SK-N-SH (cell line): ENCODE data around the gene LAMTOR1. TPM values are rescaled to one million over a fixed set of nuclear protein-coding genes. Genes with fewer than 3 reads are reported as not detected.

Experiments used
- CTCF ChIA-PET: fragments of 300-600, 350-600 bp; formaldehyde crosslinking; extraction: SDS; loops from one replicate; lab custom pipeline; 2021; lab: Yijun Ruan, JAX
- POLR2A ChIA-PET: fragments of 350-600 bp; sonication (Branson Sonifier 250); formaldehyde crosslinking; extraction: SDS; loops from one replicate; lab custom pipeline; 2020; ENCODE audit warnings: antibody characterized with exemption, inconsistent platforms; lab: Yijun Ruan, JAX
- DNase-seq: peaks from one replicate; pipeline ENCODE4 v3.0.0; 2012
- H2AFZ ChIP-seq: fragments of 200-600 bp; sonication (generic); 2 replicates; pipeline ENCODE4 v1.8.1; 2016; ENCODE audit warnings: antibody characterized with exemption, mild to moderate bottlenecking, low read depth
- H3F3A ChIP-seq: fragments of 200-600 bp; sonication (generic); replicated peaks from 2 replicates; pipeline ENCODE3; 2016; ENCODE audit warnings: antibody characterized with exemption, mild to moderate bottlenecking; ENCODE audit not compliant: insufficient read depth
- H3K27ac ChIP-seq, 2 experiments: fragments of 200-500 bp in 1 of 2; fragments of 200-600 bp in 1 of 2; sonication (Bioruptor generic) in 1 of 2; sonication (generic), shearing (Covaris generic) in 1 of 2; 2 replicates each; pipeline versions ENCODE4 v1.5.1 to v1.6.1; 2014 to 2016; ENCODE audit warnings: low read depth in 2 of 2, inconsistent platforms in 1 of 2, low read length in 1 of 2, mild to moderate bottlenecking in 1 of 2, mixed read lengths in 1 of 2
- H3K27me3 ChIP-seq: fragments of 200-600 bp; sonication (generic), shearing (Covaris generic); 2 replicates; pipeline ENCODE4 v1.6.1; 2016; ENCODE audit warnings: mixed run types; ENCODE audit not compliant: insufficient read depth
- H3K36me3 ChIP-seq, 2 experiments: fragments of 200-500 bp in 1 of 2; fragments of 200-600 bp in 1 of 2; sonication (Bioruptor generic) in 1 of 2; sonication (generic) in 1 of 2; replicated peaks in 1 of 2; 2 replicates each; pipeline versions ENCODE3 to v1.5.1; 2014 to 2016; ENCODE audit warnings: low read length in 1 of 2, mild to moderate bottlenecking in 1 of 2; ENCODE audit not compliant: insufficient read depth in 2 of 2, control insufficient read depth in 1 of 2
- H3K4me1 ChIP-seq, 2 experiments: fragments of 200-500 bp in 1 of 2; fragments of 200-600 bp in 1 of 2; sonication (Bioruptor generic) in 1 of 2; sonication (generic), shearing (Covaris generic) in 1 of 2; 2 replicates each; pipeline versions ENCODE4 v1.5.1 to v1.6.1; 2014 to 2016; ENCODE audit warnings: low read depth in 1 of 2, low read length in 1 of 2, mixed run types in 1 of 2; ENCODE audit not compliant: insufficient read depth in 2 of 2, control insufficient read depth in 1 of 2
- H3K4me2 ChIP-seq: fragments of 200-600 bp; sonication (generic), shearing (Covaris generic); 2 replicates; pipeline ENCODE4 v1.6.1; 2017; ENCODE audit warnings: mixed run types
- H3K4me3 ChIP-seq, 2 experiments: fragments of 200-500 bp in 1 of 2; fragments of 200-600 bp in 1 of 2; sonication (Bioruptor generic) in 1 of 2; sonication (generic), shearing (Covaris generic) in 1 of 2; 2 replicates each; pipeline versions ENCODE4 v1.5.1 to v1.8.1; 2014 to 2016; ENCODE audit warnings: low read depth in 2 of 2, inconsistent platforms in 1 of 2, low read length in 1 of 2, mild to moderate bottlenecking in 1 of 2, mixed read lengths in 1 of 2, moderate library complexity in 1 of 2
- H3K79me2 ChIP-seq: fragments of 200-600 bp; sonication (generic); 2 replicates; pipeline ENCODE4 v1.8.1; 2017; ENCODE audit warnings: mild to moderate bottlenecking; ENCODE audit not compliant: insufficient read depth
- H3K9ac ChIP-seq: fragments of 200-600 bp; sonication (generic); 2 replicates; pipeline ENCODE4 v1.6.1; 2017; ENCODE audit warnings: mixed run types
- H3K9me2 ChIP-seq: fragments of 200-600 bp; sonication (generic); 2 replicates; pipeline ENCODE4 v1.6.1; 2017; ENCODE audit warnings: mixed run types
- H3K9me3 ChIP-seq: fragments of 200-600 bp; sonication (generic); 2 replicates; pipeline ENCODE4 v1.6.1; 2017; ENCODE audit warnings: mixed run types, mild to moderate bottlenecking, moderate library complexity
- H4K20me1 ChIP-seq: fragments of 200-600 bp; sonication (generic); 2 replicates; pipeline ENCODE4 v1.6.1; 2017; ENCODE audit warnings: mild to moderate bottlenecking, mixed run types; ENCODE audit not compliant: insufficient read depth
- CTCF ChIP-seq: fragments of 200-600 bp; sonication (generic); IDR thresholded peaks from 2 replicates; pipeline ENCODE4 v1.6.1; 2017; ENCODE audit warnings: antibody characterized with exemption, mild to moderate bottlenecking, moderate library complexity
- ELF1 ChIP-seq: IDR thresholded peaks from 2 replicates; pipeline ENCODE4 v1.4.0; 2012
- FOXM1 ChIP-seq: IDR thresholded peaks from 2 replicates; pipeline ENCODE4 v1.4.0; 2012; ENCODE audit warnings: low read depth, mild to moderate bottlenecking
- JUND ChIP-seq: IDR thresholded peaks from 2 replicates; pipeline ENCODE4 v1.4.0; 2012
- NFIC ChIP-seq: IDR thresholded peaks from 2 replicates; pipeline ENCODE4 v1.4.0; 2012; ENCODE audit warnings: borderline replicate concordance
- NRF1 ChIP-seq: IDR thresholded peaks from 2 replicates; pipeline ENCODE4 v1.6.1; 2012; ENCODE audit warnings: low read depth, mild to moderate bottlenecking, low read length
- POLR2AphosphoS5 ChIP-seq: IDR thresholded peaks from 2 replicates; pipeline ENCODE4 v1.6.1; 2012; ENCODE audit warnings: low read depth, low read length
- RAD21 ChIP-seq: IDR thresholded peaks from 2 replicates; pipeline ENCODE4 v1.6.1; 2012; ENCODE audit warnings: mild to moderate bottlenecking, low read length
- RFX5 ChIP-seq: IDR thresholded peaks from 2 replicates; pipeline ENCODE4 v1.6.1; 2012; ENCODE audit warnings: mild to moderate bottlenecking, improper control_type of control experiment, low read length
- RXRA ChIP-seq: IDR thresholded peaks from 2 replicates; pipeline ENCODE4 v1.4.0; 2012; ENCODE audit warnings: low read depth, mild to moderate bottlenecking, borderline replicate concordance
- SIN3A ChIP-seq: IDR thresholded peaks from 2 replicates; pipeline ENCODE4 v1.6.1; 2012; ENCODE audit warnings: low read depth, mild to moderate bottlenecking, low read length, moderate library complexity, borderline replicate concordance
- TCF12 ChIP-seq: IDR thresholded peaks from 2 replicates; pipeline ENCODE4 v1.4.0; 2012
- YY1 ChIP-seq: IDR thresholded peaks from 2 replicates; pipeline ENCODE4 v1.4.0; 2012; ENCODE audit warnings: low read depth, mild to moderate bottlenecking
- WGBS: methylation state at CpG from one replicate; pipeline ENCODE4 v1.1.6; 2017; ENCODE audit warnings: low lambda C conversion rate; 5-methylcytosine and 5-hydroxymethylcytosine counted together
- polyA plus RNA-seq, 3 experiments: library from polyadenylated mRNA; depleted of rRNA; stranded (reverse); fragments of >200 nt; gene quantifications; 2 replicates each; pipeline ENCODE4 v1.2.3, GENCODE V29; 2012
- TF ChIP-seq, protein P1 (sequence below): fragments of 150-350 bp; IDR thresholded peaks from 2 replicates; pipeline ENCODE4 v1.6.1; 2016; ENCODE audit warnings: mild to moderate bottlenecking, low read depth, low read length
- TF ChIP-seq, protein P2 (sequence below): IDR thresholded peaks from 2 replicates; pipeline ENCODE4 v1.4.0; 2012; ENCODE audit warnings: low read depth, borderline replicate concordance

The LAMTOR1 gene
- polyA plus RNA-seq, 1 of the 3 experiments (the other 2 are of a cell fraction) = 128 TPM

GRCh38 chr11:72139500-72139899, 36.4 kb upstream of the LAMTOR1 start:
- Histone ChIP-seq H3K4me3 (no peak overlapping the region), H3K27me3 (no peaks in the 10 kb centered on the region), H3K4me2 (no peak overlapping the region), H3K27ac (no peak overlapping the region), H3K9me2 (no peaks in the 10 kb centered on the region), H2AFZ (no peak overlapping the region), H3K4me1 (no peaks in the 10 kb centered on the region; a peak in 1 of 4 replicates), H4K20me1 (no peaks in the 10 kb centered on the region), H3K9ac (no peak overlapping the region), H3K9me3 (no peaks in the 10 kb centered on the region), H3K79me2 (no peaks in the 10 kb centered on the region), H3F3A (no peaks in the 10 kb centered on the region), H3K36me3 (no peaks in the 10 kb centered on the region)
- DNase-seq = no peak
- ChIA-PET POLR2A (no interaction called here), CTCF (interaction anchor here (1.5 to 2.5 kb wide), 2 partner anchors 12 to 114 kb away, joined by 4 to 7 read pairs; no protein-coding TSS in a partner anchor)
- 90% methylated on average over 2 of the region's 11 CpGs for WGBS
- TF ChIP-seq NFIC = no peak
- TF ChIP-seq ELF1 = no peak
- no peak for TF ChIP-seq RXRA
- no peak for TF ChIP-seq NRF1
- no peak for TF ChIP-seq RFX5
- TF ChIP-seq, protein P1, sequence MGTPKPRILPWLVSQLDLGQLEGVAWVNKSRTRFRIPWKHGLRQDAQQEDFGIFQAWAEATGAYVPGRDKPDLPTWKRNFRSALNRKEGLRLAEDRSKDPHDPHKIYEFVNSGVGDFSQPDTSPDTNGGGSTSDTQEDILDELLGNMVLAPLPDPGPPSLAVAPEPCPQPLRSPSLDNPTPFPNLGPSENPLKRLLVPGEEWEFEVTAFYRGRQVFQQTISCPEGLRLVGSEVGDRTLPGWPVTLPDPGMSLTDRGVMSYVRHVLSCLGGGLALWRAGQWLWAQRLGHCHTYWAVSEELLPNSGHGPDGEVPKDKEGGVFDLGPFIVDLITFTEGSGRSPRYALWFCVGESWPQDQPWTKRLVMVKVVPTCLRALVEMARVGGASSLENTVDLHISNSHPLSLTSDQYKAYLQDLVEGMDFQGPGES = no peak
- TF ChIP-seq RAD21 = no peak
- no peak for TF ChIP-seq CTCF
- no peak for TF ChIP-seq SIN3A

DNA sequence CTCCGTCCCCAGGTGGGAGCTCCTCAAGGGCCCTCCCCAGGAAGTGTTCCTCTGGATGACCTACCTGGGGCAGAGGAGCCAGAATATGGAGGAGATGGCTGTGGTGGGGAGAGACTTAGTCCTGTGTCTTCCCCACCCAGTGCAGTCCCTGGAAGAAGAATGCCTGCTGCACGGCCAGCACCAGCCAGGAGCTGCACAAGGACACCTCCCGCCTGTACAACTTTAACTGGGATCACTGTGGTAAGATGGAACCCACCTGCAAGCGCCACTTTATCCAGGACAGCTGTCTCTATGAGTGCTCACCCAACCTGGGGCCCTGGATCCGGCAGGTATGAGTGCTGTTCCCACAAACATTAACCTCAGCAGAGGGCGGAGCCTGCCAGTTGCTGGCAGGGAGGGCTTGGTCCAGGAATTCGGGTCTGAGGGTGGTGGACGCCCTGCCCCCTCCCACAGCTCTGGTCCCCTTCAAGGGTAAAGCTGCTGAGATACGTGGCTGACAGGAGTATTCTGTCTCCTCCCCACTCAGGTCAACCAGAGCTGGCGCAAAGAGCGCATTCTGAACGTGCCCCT, 35.8 kb upstream of the LAMTOR1 start:
- no peaks in the 10 kb centered on the region for H3K9me3 ChIP-seq
- H3K4me1 ChIP-seq = no peaks in the 10 kb centered on the region; a peak in 1 of 4 replicates
- H3K9me2 ChIP-seq = no peaks in the 10 kb centered on the region
- H3K4me2 ChIP-seq = no peak overlapping the region
- no peak overlapping the region for H2AFZ ChIP-seq
- no peaks in the 10 kb centered on the region for H3K27me3 ChIP-seq
- H3K4me3 ChIP-seq = no peak overlapping the region
- CTCF ChIA-PET = interaction anchor here (1.2 to 2.3 kb wide), 3 partner anchors 11 to 161 kb away, joined by 4 to 7 read pairs (median 4); no protein-coding TSS in a partner anchor
- H3F3A ChIP-seq = no peaks in the 10 kb centered on the region
- POLR2A ChIA-PET = no interaction called here
- DNase-seq = no peak
- no peaks in the 10 kb centered on the region for H4K20me1 ChIP-seq
- TF ChIP-seq YY1 (no peak), TCF12 (no peak), POLR2AphosphoS5 (no peak), NRF1 (no peak), JUND (no peak), FOXM1 (no peak), ELF1 (no peak)
- TF ChIP-seq, protein P2, sequence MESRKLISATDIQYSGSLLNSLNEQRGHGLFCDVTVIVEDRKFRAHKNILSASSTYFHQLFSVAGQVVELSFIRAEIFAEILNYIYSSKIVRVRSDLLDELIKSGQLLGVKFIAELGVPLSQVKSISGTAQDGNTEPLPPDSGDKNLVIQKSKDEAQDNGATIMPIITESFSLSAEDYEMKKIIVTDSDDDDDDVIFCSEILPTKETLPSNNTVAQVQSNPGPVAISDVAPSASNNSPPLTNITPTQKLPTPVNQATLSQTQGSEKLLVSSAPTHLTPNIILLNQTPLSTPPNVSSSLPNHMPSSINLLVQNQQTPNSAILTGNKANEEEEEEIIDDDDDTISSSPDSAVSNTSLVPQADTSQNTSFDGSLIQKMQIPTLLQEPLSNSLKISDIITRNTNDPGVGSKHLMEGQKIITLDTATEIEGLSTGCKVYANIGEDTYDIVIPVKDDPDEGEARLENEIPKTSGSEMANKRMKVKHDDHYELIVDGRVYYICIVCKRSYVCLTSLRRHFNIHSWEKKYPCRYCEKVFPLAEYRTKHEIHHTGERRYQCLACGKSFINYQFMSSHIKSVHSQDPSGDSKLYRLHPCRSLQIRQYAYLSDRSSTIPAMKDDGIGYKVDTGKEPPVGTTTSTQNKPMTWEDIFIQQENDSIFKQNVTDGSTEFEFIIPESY = no peak
- H3K36me3 ChIP-seq = no peaks in the 10 kb centered on the region
- no peak overlapping the region for H3K27ac ChIP-seq
- H3K79me2 ChIP-seq = no peaks in the 10 kb centered on the region
- 79% methylated on average over 10 of the region's 12 CpGs for WGBS
- no peak overlapping the region for H3K9ac ChIP-seq
